ENCODE results near the gene JAKMIP2.

JAKMIP2 gene

GRCh38 chr5:147558826-147559225 is 223.7 kb downstream of the JAKMIP2 start:
- H3K9me2 ChIP-seq (replicated peaks; ENCODE audit: insufficient read depth, low read length) = no peaks in the 10 kb centered on the region
- H3K79me2 ChIP-seq (ENCODE audit: insufficient read depth, low read length) = no peaks in the 10 kb centered on the region
- H3K9ac ChIP-seq (ENCODE audit: low read length) = no peak overlapping the region
- H2AFZ ChIP-seq (ENCODE audit: low read depth, low read length, severe bottlenecking) = no peak overlapping the region
- H3K4me3 ChIP-seq (ENCODE audit: insufficient read depth, low read length, poor library complexity, severe bottlenecking) = no peak overlapping the region
- no peak overlapping the region for H3K4me2 ChIP-seq (ENCODE audit: low read depth, low read length, poor library complexity, severe bottlenecking)
- no peaks in the 10 kb centered on the region for H3K27me3 ChIP-seq (ENCODE audit: low read length)
- no peaks in the 10 kb centered on the region for H3K9me3 ChIP-seq (ENCODE audit: insufficient read depth, low read length)
- TF ChIP-seq, protein P1, sequence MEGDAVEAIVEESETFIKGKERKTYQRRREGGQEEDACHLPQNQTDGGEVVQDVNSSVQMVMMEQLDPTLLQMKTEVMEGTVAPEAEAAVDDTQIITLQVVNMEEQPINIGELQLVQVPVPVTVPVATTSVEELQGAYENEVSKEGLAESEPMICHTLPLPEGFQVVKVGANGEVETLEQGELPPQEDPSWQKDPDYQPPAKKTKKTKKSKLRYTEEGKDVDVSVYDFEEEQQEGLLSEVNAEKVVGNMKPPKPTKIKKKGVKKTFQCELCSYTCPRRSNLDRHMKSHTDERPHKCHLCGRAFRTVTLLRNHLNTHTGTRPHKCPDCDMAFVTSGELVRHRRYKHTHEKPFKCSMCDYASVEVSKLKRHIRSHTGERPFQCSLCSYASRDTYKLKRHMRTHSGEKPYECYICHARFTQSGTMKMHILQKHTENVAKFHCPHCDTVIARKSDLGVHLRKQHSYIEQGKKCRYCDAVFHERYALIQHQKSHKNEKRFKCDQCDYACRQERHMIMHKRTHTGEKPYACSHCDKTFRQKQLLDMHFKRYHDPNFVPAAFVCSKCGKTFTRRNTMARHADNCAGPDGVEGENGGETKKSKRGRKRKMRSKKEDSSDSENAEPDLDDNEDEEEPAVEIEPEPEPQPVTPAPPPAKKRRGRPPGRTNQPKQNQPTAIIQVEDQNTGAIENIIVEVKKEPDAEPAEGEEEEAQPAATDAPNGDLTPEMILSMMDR (IDR thresholded peaks at IDR 0.05; ENCODE audit: insufficient read depth, low read length, poor library complexity, severe bottlenecking) = no peak
- no peak for TF ChIP-seq EZH2phosphoT487 (conservative IDR thresholded peaks at IDR 0.05; ENCODE audit: low read length)
- H3F3A ChIP-seq (ENCODE audit: insufficient read depth) = no peaks in the 10 kb centered on the region
- no peaks in the 10 kb centered on the region for H3K36me3 ChIP-seq (ENCODE audit: low read length)
- H4K20me1 ChIP-seq (ENCODE audit: low read depth, low read length) = no peaks in the 10 kb centered on the region
- H3K27ac ChIP-seq (ENCODE audit: low read depth, low read length) = no peak overlapping the region

- TF ChIP-seq EZH2phosphoT487 (conservative IDR thresholded peaks at IDR 0.05; ENCODE audit: low read length) = no peak
- TF ChIP-seq, protein P1 (IDR thresholded peaks at IDR 0.05; ENCODE audit: insufficient read depth, low read length, poor library complexity, severe bottlenecking) = no peak
- Histone ChIP-seq H3K79me2 (ENCODE audit: insufficient read depth, low read length) (no peaks in the 10 kb centered on the region), H4K20me1 (ENCODE audit: low read depth, low read length) (no peaks in the 10 kb centered on the region)
These were observed 224.4 kb downstream of the JAKMIP2 start for GRCh38 chr5:147557876-147558745.

DNA sequence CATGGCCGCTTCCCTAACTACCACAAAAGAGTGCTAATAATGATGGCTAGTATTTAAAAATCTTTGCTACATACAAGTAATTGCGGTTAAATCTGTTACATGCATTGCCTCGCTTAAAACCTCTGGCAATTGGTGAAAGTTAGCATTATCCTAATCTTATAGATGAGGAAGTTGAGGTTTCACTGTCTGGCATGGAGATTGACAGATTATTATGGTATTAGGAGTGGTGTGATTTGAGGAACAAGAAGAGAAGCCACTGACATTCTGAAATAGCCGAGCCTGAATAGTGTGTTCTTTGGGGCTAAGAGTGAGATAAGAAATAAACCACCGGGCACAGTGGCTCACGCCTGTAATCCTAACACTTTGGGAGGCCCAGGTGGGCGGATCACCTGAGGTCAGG is 227.4 kb downstream of the JAKMIP2 start:
- Histone ChIP-seq H3K79me2 (ENCODE audit: insufficient read depth, low read length) (no peaks in the 10 kb centered on the region), H3K9me3 (ENCODE audit: insufficient read depth, low read length) (no peaks in the 10 kb centered on the region), H4K20me1 (ENCODE audit: low read depth, low read length) (no peaks in the 10 kb centered on the region), H3K4me2 (ENCODE audit: low read depth, low read length, poor library complexity, severe bottlenecking) (no peak overlapping the region), H2AFZ (ENCODE audit: low read depth, low read length, severe bottlenecking) (no peak overlapping the region), H3K36me3 (ENCODE audit: low read length) (no peaks in the 10 kb centered on the region), H3K27ac (ENCODE audit: low read depth, low read length) (no peak overlapping the region), H3F3A (ENCODE audit: insufficient read depth) (no peaks in the 10 kb centered on the region), H3K9me2 (replicated peaks; ENCODE audit: insufficient read depth, low read length) (no peaks in the 10 kb centered on the region), H3K27me3 (ENCODE audit: low read length) (no peaks in the 10 kb centered on the region), H3K9ac (ENCODE audit: low read length) (no peak overlapping the region), H3K4me3 (ENCODE audit: insufficient read depth, low read length, poor library complexity, severe bottlenecking) (no peak overlapping the region)
- no peak for TF ChIP-seq EZH2phosphoT487 (conservative IDR thresholded peaks at IDR 0.05; ENCODE audit: low read length)
- TF ChIP-seq, protein P1 (IDR thresholded peaks at IDR 0.05; ENCODE audit: insufficient read depth, low read length, poor library complexity, severe bottlenecking) = no peak

More at GRCh38 chr5:147557876-147558745, 224.4 kb downstream of the JAKMIP2 start:
- Histone ChIP-seq H3K36me3 (ENCODE audit: low read length) (no peaks in the 10 kb centered on the region), H3K27me3 (ENCODE audit: low read length) (no peaks in the 10 kb centered on the region), H3K27ac (ENCODE audit: low read depth, low read length) (no peak overlapping the region), H3K9me3 (ENCODE audit: insufficient read depth, low read length) (no peaks in the 10 kb centered on the region), H2AFZ (ENCODE audit: low read depth, low read length, severe bottlenecking) (no peak overlapping the region), H3K4me3 (ENCODE audit: insufficient read depth, low read length, poor library complexity, severe bottlenecking) (no peak overlapping the region), H3F3A (ENCODE audit: insufficient read depth) (no peaks in the 10 kb centered on the region), H3K9ac (ENCODE audit: low read length) (no peak overlapping the region), H3K4me2 (ENCODE audit: low read depth, low read length, poor library complexity, severe bottlenecking) (no peak overlapping the region), H3K9me2 (replicated peaks; ENCODE audit: insufficient read depth, low read length) (no peaks in the 10 kb centered on the region)

Measured in SU-DHL-6 (cell line).